Liver (tissue), 9 donors: ENCODE results near the gene GSK3A. TPM values are rescaled to one million over a fixed set of nuclear protein-coding genes. Genes with fewer than 3 reads are reported as not detected.

Experiments used
- DNase-seq: peaks from one replicate; pipeline ENCODE4 v3.0.0-alpha.2; 2017; ENCODE audit warnings: low spot score
- H3K27ac ChIP-seq, 2 donors: one replicate each; pipeline ENCODE4 v1.7.0; 2013; ENCODE audit warnings: inconsistent platforms in 2 of 2, low read length in 2 of 2, control low read depth in 1 of 2, low read depth in 1 of 2, mild to moderate bottlenecking in 1 of 2
- H3K27me3 ChIP-seq, 4 donors: one replicate each; pipeline versions ENCODE4 v1.6.1 to v1.7.0; 2013; ENCODE audit warnings: low read length in 3 of 4, inconsistent platforms in 1 of 4, mild to moderate bottlenecking in 1 of 4, moderate library complexity in 1 of 4; ENCODE audit not compliant: control insufficient read depth in 4 of 4, insufficient read depth in 4 of 4
- H3K36me3 ChIP-seq, 4 donors: one replicate each; pipeline versions ENCODE4 v1.6.1 to v1.7.0; 2013; ENCODE audit warnings: low read length in 3 of 4, mild to moderate bottlenecking in 3 of 4, low read depth in 1 of 4, moderate library complexity in 1 of 4; ENCODE audit not compliant: control insufficient read depth in 4 of 4, insufficient read depth in 3 of 4
- H3K4me1 ChIP-seq, 4 donors: one replicate each; pipeline versions ENCODE4 v1.6.1 to v1.7.0; 2013; ENCODE audit warnings: low read length in 3 of 4, mild to moderate bottlenecking in 3 of 4, moderate library complexity in 1 of 4; ENCODE audit not compliant: control insufficient read depth in 4 of 4, insufficient read depth in 4 of 4
- H3K4me3 ChIP-seq, 3 donors: one replicate each; pipeline versions ENCODE4 v1.6.1 to v1.7.0; 2013; ENCODE audit warnings: low read length in 3 of 3, control low read depth in 1 of 3, low read depth in 1 of 3, mild to moderate bottlenecking in 1 of 3
- H3K9ac ChIP-seq, 2 donors: one replicate each; pipeline ENCODE4 v1.7.0; 2013; ENCODE audit warnings: low read length in 2 of 2, mild to moderate bottlenecking in 2 of 2, moderate library complexity in 2 of 2, control low read depth in 1 of 2, low read depth in 1 of 2
- H3K9me3 ChIP-seq, 4 donors: one replicate each; pipeline versions ENCODE4 v1.6.1 to v1.7.0; 2013; ENCODE audit warnings: low read length in 3 of 4; ENCODE audit not compliant: control insufficient read depth in 4 of 4
- CTCF ChIP-seq: fragments of 150-350 bp; IDR thresholded peaks from 2 replicates; pipeline ENCODE4 v1.5.1; 2017; ENCODE audit warnings: improper control_type of control experiment, low read depth, low read length; ENCODE audit not compliant: missing input control
- HNF4A ChIP-seq, 2 donors: conservative IDR thresholded peaks; 2 replicates each; pipeline ENCODE4 v1.6.1; 2016; ENCODE audit warnings: antibody characterized with exemption in 2 of 2, mild to moderate bottlenecking in 2 of 2
- JUND ChIP-seq, 2 donors: IDR thresholded peaks; 2 replicates each; pipeline ENCODE4 v1.6.1; 2016; ENCODE audit warnings: antibody characterized with exemption in 2 of 2
- NR2F2 ChIP-seq: IDR thresholded peaks from 2 replicates; pipeline ENCODE4 v1.6.1; 2016; ENCODE audit warnings: antibody characterized with exemption
- RAD21 ChIP-seq, 2 donors: IDR thresholded peaks; 2 replicates each; pipeline ENCODE4 v1.6.1; 2016; ENCODE audit warnings: antibody characterized with exemption in 2 of 2, mild to moderate bottlenecking in 2 of 2
- REST ChIP-seq: IDR thresholded peaks from 2 replicates; pipeline ENCODE4 v1.6.1; 2016; ENCODE audit warnings: antibody characterized with exemption, mild to moderate bottlenecking
- RXRA ChIP-seq, 2 donors: IDR thresholded peaks; 2 replicates each; pipeline ENCODE4 v1.6.1; 2017 to 2018; ENCODE audit warnings: antibody characterized with exemption in 2 of 2, mild to moderate bottlenecking in 1 of 2
- SP1 ChIP-seq: IDR thresholded peaks from 2 replicates; pipeline ENCODE4 v1.6.1; 2018; ENCODE audit warnings: antibody characterized with exemption, mild to moderate bottlenecking
- TAF1 ChIP-seq: conservative IDR thresholded peaks from 2 replicates; pipeline ENCODE4 v1.6.1; 2016; ENCODE audit warnings: antibody characterized with exemption, mild to moderate bottlenecking
- YY1 ChIP-seq: IDR thresholded peaks from 2 replicates; pipeline ENCODE4 v1.6.1; 2016; ENCODE audit warnings: antibody characterized with exemption, mild to moderate bottlenecking
- WGBS: extraction: QIAGEN DNeasy Blood & Tissue Kit; methylation state at CpG from one replicate; pipeline ENCODE4 v1.1.7; 2013; 5-methylcytosine and 5-hydroxymethylcytosine counted together
- polyA plus RNA-seq, 2 donors: library from polyadenylated mRNA; stranded (reverse) in 1 of 2; unstranded in 1 of 2; fragments of 200-250 nt in 1 of 2; fragments of >200 nt in 1 of 2; fragmentation: Nextera tagmentation in 1 of 2; extraction: Ambion mirVana in 1 of 2; gene quantifications; one replicate each; pipeline versions ENCODE4 v1.2.1 to v1.2.3, GENCODE V29; 2013 to 2015
- total RNA-seq, 2 donors: library from RNA; depleted of rRNA; stranded (reverse); fragments of >200 nt; gene quantifications; one replicate each; pipeline ENCODE4 v1.2.3, GENCODE V29; 2014
- TF ChIP-seq, protein P1 (sequence below): IDR thresholded peaks from 2 replicates; pipeline ENCODE4 v1.6.1; 2016; ENCODE audit warnings: antibody characterized with exemption
- TF ChIP-seq, protein P2 (sequence below): IDR thresholded peaks from 2 replicates; pipeline ENCODE4 v1.6.1; 2016; ENCODE audit warnings: antibody characterized with exemption
- donor health status: healthy.
- donor health status: healthy.
- donor health status: healthy.
- donor health status: healthy.
- donor health status: healthy.

Gene GSK3A
- total and polyA plus RNA-seq, 4 donors = 5.9 to 23.1 (median 13.0) TPM

DNA sequence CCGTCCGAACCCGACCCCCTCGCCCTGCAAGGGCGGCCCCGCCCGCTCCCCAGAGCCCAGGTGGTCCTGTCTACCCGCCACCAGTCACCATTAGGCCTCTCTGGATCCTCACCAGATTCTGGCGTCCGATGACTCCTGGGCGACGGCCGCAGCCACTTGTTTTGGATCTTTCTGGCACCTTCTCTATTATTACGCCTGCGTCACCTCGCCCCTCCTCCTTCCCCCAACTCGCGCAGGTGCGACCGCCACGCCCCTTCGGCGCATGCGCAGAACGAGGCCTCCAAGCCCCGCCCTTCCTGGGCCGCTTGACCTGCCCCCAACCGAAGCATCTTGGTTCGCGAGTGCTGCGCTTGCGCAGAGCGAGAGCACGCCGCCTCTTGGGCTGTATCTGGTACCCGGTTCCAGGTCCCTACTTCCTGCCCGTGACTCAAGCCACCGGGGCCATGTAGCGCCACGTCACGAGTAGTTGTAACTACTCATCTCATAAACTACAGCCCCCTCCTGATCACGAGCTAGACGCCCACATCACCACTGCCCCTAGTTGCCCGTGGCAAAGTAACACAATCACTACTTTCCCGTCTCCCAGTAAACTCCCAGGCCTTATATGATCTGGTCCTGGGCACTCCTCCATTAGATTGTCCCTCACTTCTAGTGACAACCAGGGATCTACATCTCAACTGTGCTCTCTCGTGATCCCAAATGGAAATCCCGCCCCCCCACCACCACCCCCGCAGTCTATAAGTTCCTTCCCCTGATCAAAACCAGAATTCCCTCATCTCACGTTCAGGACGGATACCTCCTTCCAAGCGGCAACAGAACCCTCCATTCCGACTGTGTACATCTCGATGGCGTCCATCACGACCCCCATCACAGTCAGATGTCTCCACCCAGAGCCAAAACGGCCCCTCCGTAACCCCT, 24.6 kb downstream of the GSK3A start, which contains the start of gene DEDD2 (continued):
- peak; percentile 87 for TF ChIP-seq REST
- peak in 1 of 2 donors; percentile 33 for TF ChIP-seq RXRA (IDR thresholded peaks at IDR 0.05)
- no peak for TF ChIP-seq SP1
- TF ChIP-seq RAD21 (IDR thresholded peaks at IDR 0.05) = no peak
- TF ChIP-seq, protein P1, sequence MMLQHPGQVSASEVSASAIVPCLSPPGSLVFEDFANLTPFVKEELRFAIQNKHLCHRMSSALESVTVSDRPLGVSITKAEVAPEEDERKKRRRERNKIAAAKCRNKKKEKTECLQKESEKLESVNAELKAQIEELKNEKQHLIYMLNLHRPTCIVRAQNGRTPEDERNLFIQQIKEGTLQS = no peak
- peak; percentile 11 to 20 for TF ChIP-seq HNF4A (conservative IDR thresholded peaks at IDR 0.05)

GRCh38 chr19:42216653-42217519, 25.5 kb downstream of the GSK3A start:
- TF ChIP-seq CTCF (no peak), YY1 (no peak), HNF4A (conservative IDR thresholded peaks at IDR 0.05) (peak; percentile 17 to 50), SP1 (no peak), TAF1 (no peak), REST (no peak), NR2F2 (no peak), JUND (IDR thresholded peaks at IDR 0.05) (no peak)
- TF ChIP-seq, protein P2, sequence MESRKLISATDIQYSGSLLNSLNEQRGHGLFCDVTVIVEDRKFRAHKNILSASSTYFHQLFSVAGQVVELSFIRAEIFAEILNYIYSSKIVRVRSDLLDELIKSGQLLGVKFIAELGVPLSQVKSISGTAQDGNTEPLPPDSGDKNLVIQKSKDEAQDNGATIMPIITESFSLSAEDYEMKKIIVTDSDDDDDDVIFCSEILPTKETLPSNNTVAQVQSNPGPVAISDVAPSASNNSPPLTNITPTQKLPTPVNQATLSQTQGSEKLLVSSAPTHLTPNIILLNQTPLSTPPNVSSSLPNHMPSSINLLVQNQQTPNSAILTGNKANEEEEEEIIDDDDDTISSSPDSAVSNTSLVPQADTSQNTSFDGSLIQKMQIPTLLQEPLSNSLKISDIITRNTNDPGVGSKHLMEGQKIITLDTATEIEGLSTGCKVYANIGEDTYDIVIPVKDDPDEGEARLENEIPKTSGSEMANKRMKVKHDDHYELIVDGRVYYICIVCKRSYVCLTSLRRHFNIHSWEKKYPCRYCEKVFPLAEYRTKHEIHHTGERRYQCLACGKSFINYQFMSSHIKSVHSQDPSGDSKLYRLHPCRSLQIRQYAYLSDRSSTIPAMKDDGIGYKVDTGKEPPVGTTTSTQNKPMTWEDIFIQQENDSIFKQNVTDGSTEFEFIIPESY = no peak
- H3K27me3 ChIP-seq = no peaks in the 10 kb centered on the region
- no peak for DNase-seq
- H3K27ac ChIP-seq = peak overlapping the region; percentile 94 to 96
- H3K36me3 ChIP-seq = peaks cover 2 to 10% (median 7%) of the 10 kb centered on the region in 4 donors
- peaks cover 19 to 37% (median 29%) of the 10 kb centered on the region in 4 donors for H3K4me1 ChIP-seq
- WGBS = under 1% methylated on average over 79 of the region's 79 CpGs
- H3K9me3 ChIP-seq = no peaks in the 10 kb centered on the region
- H3K4me3 ChIP-seq = peak overlapping the region; percentile 75 to 80 (median 79)
- H3K9ac ChIP-seq = peak overlapping the region; percentile 90 to 98
